ENCODE results near the gene GRAMD1A.

DNA sequence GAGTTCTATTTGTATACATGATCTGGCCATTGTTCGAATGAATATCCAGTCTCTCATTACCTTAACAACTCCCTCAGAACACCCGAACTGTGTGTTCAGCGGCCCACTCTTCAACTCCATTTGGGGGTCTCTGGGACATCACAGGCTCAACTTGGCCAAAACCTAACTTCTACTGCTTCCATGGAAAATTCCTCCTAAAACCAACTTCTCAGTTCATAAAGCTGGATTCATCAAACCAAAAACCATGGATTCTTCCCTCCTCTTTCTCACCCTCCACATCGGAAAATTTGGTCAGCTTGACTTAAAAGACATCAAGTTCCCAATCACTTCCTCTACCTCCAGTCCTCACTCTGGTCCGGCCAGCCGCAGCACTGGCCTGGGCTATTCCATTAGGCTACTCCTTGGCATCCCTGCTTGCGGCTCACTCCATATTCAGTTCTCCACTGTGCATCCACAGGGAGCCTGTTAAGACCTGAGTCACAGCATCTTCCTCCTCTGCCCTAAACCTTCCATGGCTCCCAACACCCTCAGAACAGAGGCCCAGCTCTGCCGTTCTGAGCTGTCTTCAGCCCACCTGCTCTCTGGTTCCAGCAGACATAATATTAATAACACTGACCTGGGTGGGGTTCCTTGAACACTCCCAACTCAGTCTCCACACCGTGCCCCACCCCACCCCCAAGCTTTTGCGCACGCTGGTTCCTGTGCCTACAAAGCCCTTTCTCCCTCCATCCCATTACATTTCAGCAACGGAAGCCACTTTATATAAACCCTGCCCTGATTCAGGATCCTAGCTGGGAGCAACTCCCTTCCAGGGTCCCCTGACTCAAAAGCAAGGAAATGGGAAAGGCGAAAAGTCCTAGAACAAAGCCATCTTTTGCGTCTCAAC lies 37.2 kb upstream of the GRAMD1A start:
- TF ChIP-seq, protein P1, sequence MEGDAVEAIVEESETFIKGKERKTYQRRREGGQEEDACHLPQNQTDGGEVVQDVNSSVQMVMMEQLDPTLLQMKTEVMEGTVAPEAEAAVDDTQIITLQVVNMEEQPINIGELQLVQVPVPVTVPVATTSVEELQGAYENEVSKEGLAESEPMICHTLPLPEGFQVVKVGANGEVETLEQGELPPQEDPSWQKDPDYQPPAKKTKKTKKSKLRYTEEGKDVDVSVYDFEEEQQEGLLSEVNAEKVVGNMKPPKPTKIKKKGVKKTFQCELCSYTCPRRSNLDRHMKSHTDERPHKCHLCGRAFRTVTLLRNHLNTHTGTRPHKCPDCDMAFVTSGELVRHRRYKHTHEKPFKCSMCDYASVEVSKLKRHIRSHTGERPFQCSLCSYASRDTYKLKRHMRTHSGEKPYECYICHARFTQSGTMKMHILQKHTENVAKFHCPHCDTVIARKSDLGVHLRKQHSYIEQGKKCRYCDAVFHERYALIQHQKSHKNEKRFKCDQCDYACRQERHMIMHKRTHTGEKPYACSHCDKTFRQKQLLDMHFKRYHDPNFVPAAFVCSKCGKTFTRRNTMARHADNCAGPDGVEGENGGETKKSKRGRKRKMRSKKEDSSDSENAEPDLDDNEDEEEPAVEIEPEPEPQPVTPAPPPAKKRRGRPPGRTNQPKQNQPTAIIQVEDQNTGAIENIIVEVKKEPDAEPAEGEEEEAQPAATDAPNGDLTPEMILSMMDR (IDR thresholded peaks at IDR 0.05; ENCODE audit: poor library complexity, severe bottlenecking), result no peak
- TF ChIP-seq EZH2 (IDR thresholded peaks at IDR 0.05; ENCODE audit: borderline replicate concordance, insufficient read depth, low read length, poor library complexity, severe bottlenecking), result no peak
- no peak for TF ChIP-seq MXI1 (conservative IDR thresholded peaks at IDR 0.05; ENCODE audit: poor library complexity, severe bottlenecking)
- no peak for TF ChIP-seq EP300 (conservative IDR thresholded peaks at IDR 0.05; ENCODE audit: poor library complexity, severe bottlenecking)
- TF ChIP-seq POLR2AphosphoS5 (IDR thresholded peaks at IDR 0.05), result no peak

All from neural cell (in vitro differentiated cells).